G401.6 (cell line): ENCODE data around the gene KDM8.
A peak's percentile ranks its signal among the peaks of the same experiment; 100 is the strongest.
"Not testable (repeated sequence)": the region's sequence is repeated elsewhere in the genome, so short reads cannot be mapped to it uniquely, and the experiment has no call there.

Experiments used
- FAIRE-seq: peaks from 2 replicates; lab custom pipeline; 2012; peaks lifted over from hg19 to GRCh38; lab: Jason Lieb, UNC

Gene KDM8

DNA sequence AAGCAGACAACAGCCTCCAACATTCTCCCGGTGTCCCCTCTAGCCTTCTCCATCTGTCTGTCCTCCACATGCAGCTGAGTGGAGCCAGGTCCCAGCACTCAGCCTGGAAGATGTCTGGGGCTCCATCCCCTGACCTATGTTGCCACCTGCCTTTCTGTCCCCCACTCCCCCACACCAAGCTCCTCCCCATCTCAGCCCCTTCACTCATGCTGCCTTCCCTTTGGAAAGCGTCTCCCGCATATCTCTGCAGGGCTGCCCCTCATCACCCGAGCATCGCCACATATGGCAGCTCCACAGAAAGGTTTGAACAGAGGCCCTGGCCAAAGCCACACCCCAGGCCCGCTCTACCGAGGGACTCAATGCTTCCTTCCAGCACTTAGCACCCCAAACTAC is 41.0 kb downstream of the KDM8 start:
- no peak for FAIRE-seq

- no peak for FAIRE-seq
Measured at GRCh38 chr16:27245276-27246172, 42.2 kb downstream of the KDM8 start.

GRCh38 chr16:27246439-27246838 is 43.1 kb downstream of the KDM8 start:
- FAIRE-seq: no peak

DNA sequence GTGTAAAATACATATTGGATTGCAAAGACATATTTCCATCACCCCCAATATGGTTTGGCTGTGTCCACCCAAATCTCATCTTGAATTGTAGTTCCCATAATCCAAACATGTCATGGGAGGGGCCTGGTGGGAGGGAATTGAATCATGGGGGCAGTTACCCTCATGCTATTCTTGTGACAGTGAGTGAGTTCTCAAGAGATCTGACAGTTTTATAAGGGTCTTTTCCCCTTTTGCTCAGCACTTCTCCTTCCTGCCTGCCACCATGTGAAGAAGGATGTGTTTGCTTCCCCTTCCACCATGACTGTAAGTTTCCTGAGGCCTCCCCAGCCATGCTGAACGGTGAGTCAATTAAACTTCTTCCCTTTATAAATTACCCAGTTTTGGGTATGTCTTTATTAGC is 43.8 kb downstream of the KDM8 start:
- not testable (repeated sequence) for FAIRE-seq

DNA sequence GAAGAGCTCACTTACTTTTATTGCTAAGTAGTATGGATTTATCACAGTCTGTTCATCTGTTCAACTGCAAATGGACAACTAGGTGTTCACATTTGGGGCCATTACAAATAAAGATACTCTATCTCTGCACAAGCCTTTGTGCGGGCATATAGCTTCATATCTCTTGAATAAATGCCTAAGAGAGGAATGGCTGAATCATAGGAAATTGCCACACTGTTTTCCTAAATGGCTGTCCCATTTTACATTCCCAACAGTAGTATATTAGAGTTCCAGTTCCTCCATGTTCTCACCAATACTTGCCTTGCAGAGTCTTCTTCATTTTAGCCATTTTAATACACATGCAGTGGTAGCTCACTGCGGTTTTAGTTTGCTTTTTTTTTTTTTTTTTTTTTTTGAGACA is 44.7 kb downstream of the KDM8 start:
- FAIRE-seq: no peak

DNA sequence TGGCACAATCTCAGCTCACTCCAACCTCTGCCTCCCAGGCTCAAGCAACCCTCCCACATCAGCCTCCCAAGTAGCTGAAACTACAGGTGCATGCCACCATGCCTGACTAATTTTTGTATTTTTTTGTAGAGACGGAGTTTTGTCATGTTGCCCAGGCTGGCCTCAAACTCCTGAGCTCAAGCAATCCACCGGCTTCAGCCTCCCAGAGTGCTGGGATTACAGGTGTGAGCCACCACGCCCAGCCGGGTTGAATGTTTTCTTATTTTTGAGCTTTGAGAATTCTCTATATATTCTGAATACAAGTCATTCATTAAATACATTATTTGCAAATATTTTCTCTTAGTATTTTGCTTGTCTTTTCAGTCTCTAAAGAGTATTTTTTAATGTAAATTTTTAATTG is 45.6 kb downstream of the KDM8 start:
- FAIRE-seq: not testable (repeated sequence)

GRCh38 chr16:27251541-27252205 is 48.3 kb downstream of the KDM8 start:
- FAIRE-seq: no peak

GRCh38 chr16:27252206-27252585 is 48.9 kb downstream of the KDM8 start:
- FAIRE-seq: no peak

GRCh38 chr16:27253526-27253930 is 50.2 kb downstream of the KDM8 start:
- FAIRE-seq: no peak

GRCh38 chr16:27254262-27254811 is 51.0 kb downstream of the KDM8 start:
- FAIRE-seq: no peak

DNA sequence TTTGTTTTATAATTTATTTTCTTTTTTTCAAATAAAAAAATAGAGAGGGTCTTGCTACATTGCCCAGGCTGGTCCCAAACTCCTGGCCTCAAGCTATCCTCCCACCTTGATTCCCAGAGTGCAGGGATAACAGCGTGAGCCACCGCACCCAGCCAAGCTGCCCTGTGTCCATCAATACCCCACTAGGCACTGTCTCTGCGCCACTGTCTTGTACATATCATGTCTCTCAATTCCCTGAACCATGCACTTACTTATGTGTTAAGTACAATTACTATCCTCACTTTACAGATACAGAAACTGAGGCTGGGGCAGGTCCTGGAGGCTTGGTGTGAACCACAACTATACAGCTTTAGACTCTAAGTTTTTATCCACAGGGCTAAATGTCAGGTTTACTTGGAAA is 53.5 kb downstream of the KDM8 start:
- FAIRE-seq: no peak

- FAIRE-seq: no peak
Measured at GRCh38 chr16:27257271-27257670, 53.9 kb downstream of the KDM8 start.

GRCh38 chr16:27258241-27258734 is 55.0 kb downstream of the KDM8 start:
- FAIRE-seq: no peak

DNA sequence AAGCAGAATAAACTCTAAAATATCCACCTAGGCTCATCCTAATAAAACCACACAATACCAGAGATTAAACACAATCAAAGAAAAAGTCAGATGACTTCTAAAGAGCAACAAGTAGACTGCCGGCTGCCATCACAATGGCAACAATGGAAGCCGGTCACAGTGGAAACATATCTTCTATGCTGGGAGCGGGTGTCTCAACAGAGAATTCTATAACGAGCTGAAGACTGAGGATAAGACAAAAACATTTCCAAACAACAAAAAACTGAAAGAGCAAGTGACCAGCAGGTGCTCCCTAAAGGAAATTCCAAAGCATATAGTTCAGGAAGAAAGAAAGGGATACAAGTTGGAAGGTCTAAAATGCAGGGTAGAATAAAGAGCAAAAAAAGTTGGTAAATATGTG is 56.4 kb downstream of the KDM8 start:
- FAIRE-seq: no peak

DNA sequence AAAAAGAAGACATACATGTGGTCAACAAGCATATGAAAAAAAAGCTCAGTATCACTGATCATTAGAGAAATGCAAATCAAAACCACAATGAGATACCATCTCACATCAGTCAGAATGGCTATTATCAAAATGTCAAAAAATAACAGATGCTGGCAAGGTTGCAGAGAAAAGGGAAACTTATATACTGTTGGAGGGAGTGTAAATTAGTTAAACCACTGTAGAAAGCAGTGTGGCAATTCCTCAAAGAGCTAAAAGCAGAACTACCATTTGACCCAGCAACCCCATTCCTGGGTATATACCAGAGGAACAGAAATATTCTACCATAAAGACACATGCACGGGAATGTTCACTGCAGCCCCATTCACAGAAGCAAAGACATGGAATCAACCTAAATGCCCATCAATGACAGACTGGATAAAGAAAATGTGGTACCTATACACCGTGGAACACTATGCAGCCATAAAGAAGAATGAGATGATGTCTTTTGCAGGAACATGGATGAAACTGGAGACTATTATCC is 59.6 kb downstream of the KDM8 start:
- FAIRE-seq: not testable (repeated sequence)

- FAIRE-seq: no peak
Measured at GRCh38 chr16:27264151-27264550, 60.8 kb downstream of the KDM8 start.

DNA sequence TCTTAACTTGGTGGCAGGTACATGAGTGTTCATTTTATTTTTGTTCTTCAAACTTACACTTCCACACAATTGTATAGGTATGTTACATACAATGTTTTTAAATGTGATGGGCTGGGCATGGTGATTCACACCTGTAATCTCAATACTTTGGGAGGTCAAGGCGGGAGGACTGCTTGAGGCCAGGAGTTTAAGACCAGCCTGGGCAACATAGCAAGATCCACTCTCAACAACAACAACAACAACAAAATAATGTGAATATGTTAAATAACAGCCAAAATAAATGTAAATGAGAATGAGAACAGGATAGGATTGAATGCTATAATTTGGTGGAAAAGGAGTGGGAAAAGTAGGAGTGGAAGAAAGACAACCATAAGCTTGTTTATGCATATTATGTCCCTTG is 62.7 kb downstream of the KDM8 start:
- FAIRE-seq: no peak

DNA sequence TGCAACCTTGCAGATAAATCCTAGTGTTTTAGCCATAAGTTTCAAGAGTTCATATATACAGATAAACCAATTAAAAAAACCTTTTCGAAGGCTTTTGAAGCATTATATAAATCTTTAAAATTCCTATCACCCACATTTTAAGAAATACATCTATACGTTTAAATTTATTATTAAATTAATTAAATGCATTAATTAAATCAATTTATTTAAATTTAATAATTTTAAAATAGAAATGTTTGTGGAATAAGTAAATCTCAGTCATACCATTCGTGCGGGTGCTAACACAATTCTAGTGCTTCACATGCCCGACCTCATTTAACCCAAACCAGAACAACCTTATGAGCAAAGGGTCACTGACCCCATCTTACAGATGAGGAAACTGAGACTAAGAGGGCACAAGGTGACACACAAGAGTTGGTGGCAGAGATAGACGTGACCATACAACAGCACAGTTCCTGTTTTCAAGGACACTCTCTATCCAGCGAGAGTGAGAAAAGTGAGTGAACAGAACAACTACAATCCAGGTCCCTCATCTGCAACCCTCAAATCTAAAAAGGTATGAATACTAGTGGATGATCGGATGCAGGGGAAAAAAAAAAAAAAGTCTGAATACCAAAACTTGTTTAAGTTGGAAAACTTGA is 63.8 kb downstream of the KDM8 start:
- no peak for FAIRE-seq

DNA sequence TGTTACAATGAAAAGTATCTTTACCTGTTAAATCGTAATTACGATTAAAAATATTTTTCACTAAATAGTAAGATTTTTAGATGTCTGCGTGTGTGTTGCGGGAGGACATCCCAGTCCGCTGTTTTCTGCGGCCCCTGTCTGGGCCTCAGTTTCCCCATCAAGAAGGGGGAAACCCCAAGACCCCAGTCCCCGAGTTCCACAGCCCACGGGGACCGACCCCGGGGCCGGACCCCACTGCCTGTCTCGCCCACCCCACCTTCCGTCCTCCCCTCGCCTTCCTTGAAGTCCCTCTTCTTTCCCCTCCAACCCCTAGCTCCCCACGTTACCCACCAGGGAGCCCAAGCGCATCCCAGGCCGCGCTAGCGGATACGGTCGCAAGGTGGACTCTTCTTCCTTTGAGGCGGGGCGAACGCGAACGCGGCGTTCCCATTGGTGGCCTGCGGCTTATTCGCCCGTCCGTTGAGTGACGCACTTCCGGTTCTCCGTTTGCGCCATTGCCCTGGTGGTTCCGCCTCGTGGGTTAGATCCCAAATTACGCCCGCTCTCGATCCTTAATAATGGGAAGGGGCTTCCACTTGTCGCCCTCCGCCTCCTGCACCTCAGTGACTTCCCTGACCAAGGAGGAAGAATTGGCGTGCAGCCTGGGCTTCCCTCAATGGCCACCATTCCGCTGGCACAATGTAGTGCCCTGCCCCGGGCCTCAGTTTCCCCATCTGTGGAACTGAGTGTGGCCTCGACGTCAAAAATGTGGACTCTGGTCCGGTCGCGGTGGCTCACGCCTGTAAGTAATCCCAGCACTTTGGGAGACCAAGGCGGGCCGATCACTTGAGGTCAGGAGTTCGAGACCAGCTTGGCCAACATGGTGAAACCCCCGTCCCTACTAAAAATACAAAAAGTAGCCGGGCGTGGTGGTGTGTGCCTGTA is 65.3 kb downstream of the KDM8 start, which contains the start of gene NSMCE1:
NSMCE1 (minus strand) TSS at position 397 of the 924 bp plus-strand sequence. CDS start 11,202 bp downstream, outside the sequence.
- peak; percentile 57 for FAIRE-seq

DNA sequence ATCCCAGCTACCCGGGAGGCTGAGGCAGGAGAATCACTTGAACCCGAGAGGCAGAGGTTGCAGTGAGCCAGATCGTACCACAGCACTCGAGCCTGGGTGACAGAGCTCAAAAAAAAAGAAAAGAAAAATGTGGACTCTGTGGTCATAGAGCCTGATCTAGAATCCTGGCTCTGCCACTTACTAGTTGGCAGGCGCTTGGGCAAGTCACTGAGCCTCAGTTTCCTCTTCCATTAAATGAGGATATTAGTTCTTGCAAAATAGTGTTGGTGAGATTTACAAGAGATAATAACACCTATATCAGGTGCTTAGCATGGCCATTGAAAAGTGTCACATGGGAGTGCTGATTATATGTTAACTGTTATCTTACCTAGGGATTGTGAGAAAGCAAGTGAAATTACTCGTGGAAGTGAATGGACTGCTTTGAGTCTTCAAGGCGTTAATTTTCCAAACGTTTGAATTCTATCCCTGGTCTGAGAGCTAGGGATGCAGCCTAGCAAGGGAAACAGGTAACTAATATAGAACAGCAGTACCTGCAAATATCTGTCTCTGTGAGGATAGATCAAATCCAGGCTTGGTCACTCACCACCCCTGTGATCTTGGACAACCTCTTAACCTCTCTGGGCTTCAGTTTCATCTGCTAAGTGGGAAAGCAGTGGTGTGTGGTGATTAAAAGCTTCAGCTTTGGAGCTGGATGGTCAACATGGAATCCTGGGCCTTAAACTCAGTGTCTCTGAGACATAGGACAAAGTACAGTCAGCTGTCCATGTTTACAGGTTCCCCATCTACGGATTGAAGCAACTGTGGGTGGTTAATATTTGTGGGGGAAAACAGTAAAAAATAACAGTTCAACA is 66.2 kb downstream of the KDM8 start:
- no peak for FAIRE-seq
